GM12801 (cell line): ENCODE results near the gene HPN.

Experiments
- CTCF ChIP-seq: IDR thresholded peaks from one replicate; pipeline ENCODE4 v1.5.1; 2011; ENCODE audit warnings: control low read depth; ENCODE audit not compliant: insufficient read length; ENCODE audit errors: extremely low read depth

Gene HPN

GRCh38 chr19:35037716-35038622, 3.6 kb upstream of the HPN start:
- no peak for TF ChIP-seq CTCF

GRCh38 chr19:35038623-35039512, 2.7 kb upstream of the HPN start:
- TF ChIP-seq CTCF = no peak

- TF ChIP-seq CTCF = no peak
Observed at GRCh38 chr19:35039881-35040825, 1.4 kb upstream of the HPN start.

- TF ChIP-seq CTCF = no peak
Observed at GRCh38 chr19:35040826-35041547, 534 bp upstream of the HPN start.

GRCh38 chr19:35042056-35042730, 672 bp downstream of the HPN start:
- no peak for TF ChIP-seq CTCF

GRCh38 chr19:35042954-35043604, 1.6 kb downstream of the HPN start:
- TF ChIP-seq CTCF = no peak
